ENCODE data around the gene SELPLG.

SELPLG gene

GRCh38 chr12:108633534-108634248, at the start of gene SELPLG:
TSS of gene SELPLG (minus strand) at chr12:108633894. CDS start at chr12:108624307, 9,587 bp downstream.
- Mint-ChIP-seq H3K27me3 (no peaks in the 10 kb centered on the region), H3K9me3 (no peaks in the 10 kb centered on the region), H3K4me3 (peak within 1 kb of the TSS; percentile 87), H3K4me1 (ENCODE audit: low read depth) (peaks cover 85% of the 10 kb centered on the region), H3K27ac (peak within 1 kb of the TSS; percentile 94), H3K36me3 (ENCODE audit: low read depth) (no peaks in the 10 kb centered on the region)

- no peaks in the 10 kb centered on the region for H3K9me3 Mint-ChIP-seq
- H3K27me3 Mint-ChIP-seq: no peaks in the 10 kb centered on the region
- no peak overlapping the region for H3K4me3 Mint-ChIP-seq
- H3K36me3 Mint-ChIP-seq (ENCODE audit: low read depth): peaks cover 13% of the 10 kb centered on the region
- peaks cover 15% of the 10 kb centered on the region for H3K4me1 Mint-ChIP-seq (ENCODE audit: low read depth)
- H3K27ac Mint-ChIP-seq: no peak overlapping the region
These were observed 47.6 kb upstream of the SELPLG start for GRCh38 chr12:108681317-108681716.

- H3K27ac Mint-ChIP-seq: no peak overlapping the region
- H3K9me3 Mint-ChIP-seq: no peaks in the 10 kb centered on the region
- peaks cover 20% of the 10 kb centered on the region for H3K36me3 Mint-ChIP-seq (ENCODE audit: low read depth)
- H3K27me3 Mint-ChIP-seq: no peaks in the 10 kb centered on the region
- no peak overlapping the region for H3K4me3 Mint-ChIP-seq
- peaks cover 5% of the 10 kb centered on the region for H3K4me1 Mint-ChIP-seq (ENCODE audit: low read depth)
These were observed 45.5 kb upstream of the SELPLG start for GRCh38 chr12:108679106-108679681.

GRCh38 chr12:108678104-108678730, 44.5 kb upstream of the SELPLG start:
- Mint-ChIP-seq H3K4me3 (no peak overlapping the region), H3K27ac (no peak overlapping the region), H3K36me3 (ENCODE audit: low read depth) (peaks cover 23% of the 10 kb centered on the region), H3K27me3 (no peaks in the 10 kb centered on the region), H3K4me1 (ENCODE audit: low read depth) (peaks cover 5% of the 10 kb centered on the region), H3K9me3 (no peaks in the 10 kb centered on the region)

- Mint-ChIP-seq H3K27me3 (no peaks in the 10 kb centered on the region), H3K9me3 (no peaks in the 10 kb centered on the region), H3K4me1 (ENCODE audit: low read depth) (peaks cover 5% of the 10 kb centered on the region), H3K36me3 (ENCODE audit: low read depth) (peaks cover 29% of the 10 kb centered on the region), H3K27ac (no peak overlapping the region), H3K4me3 (no peak overlapping the region)
These were observed 43.7 kb upstream of the SELPLG start for GRCh38 chr12:108677381-108677780.

GRCh38 chr12:108676707-108677106, 43.0 kb upstream of the SELPLG start:
- Mint-ChIP-seq H3K27me3 (no peaks in the 10 kb centered on the region), H3K4me1 (ENCODE audit: low read depth) (peaks cover 5% of the 10 kb centered on the region), H3K4me3 (no peak overlapping the region), H3K27ac (no peak overlapping the region), H3K9me3 (no peaks in the 10 kb centered on the region), H3K36me3 (ENCODE audit: low read depth) (peaks cover 29% of the 10 kb centered on the region)

GRCh38 chr12:108675792-108676191, 42.1 kb upstream of the SELPLG start:
- Mint-ChIP-seq H3K36me3 (ENCODE audit: low read depth) (peaks cover 29% of the 10 kb centered on the region), H3K27me3 (no peaks in the 10 kb centered on the region), H3K9me3 (no peaks in the 10 kb centered on the region), H3K27ac (no peak overlapping the region), H3K4me1 (ENCODE audit: low read depth) (peaks cover 5% of the 10 kb centered on the region), H3K4me3 (no peak overlapping the region)

- H3K36me3 Mint-ChIP-seq (ENCODE audit: low read depth): peaks cover 22% of the 10 kb centered on the region
- no peak overlapping the region for H3K27ac Mint-ChIP-seq
- H3K4me1 Mint-ChIP-seq (ENCODE audit: low read depth): no peaks in the 10 kb centered on the region
These were observed 38.4 kb upstream of the SELPLG start for GRCh38 chr12:108672054-108672453.

GRCh38 chr12:108671110-108671509, 37.4 kb upstream of the SELPLG start:
- Mint-ChIP-seq H3K27me3 (no peaks in the 10 kb centered on the region), H3K36me3 (ENCODE audit: low read depth) (peaks cover 16% of the 10 kb centered on the region), H3K9me3 (no peaks in the 10 kb centered on the region), H3K4me3 (no peak overlapping the region), H3K27ac (no peak overlapping the region), H3K4me1 (ENCODE audit: low read depth) (no peaks in the 10 kb centered on the region)

More at GRCh38 chr12:108672054-108672453, 38.4 kb upstream of the SELPLG start:
- Mint-ChIP-seq H3K27me3 (no peaks in the 10 kb centered on the region), H3K4me3 (no peak overlapping the region), H3K9me3 (no peaks in the 10 kb centered on the region)

GRCh38 chr12:108670066-108670631, 36.5 kb upstream of the SELPLG start:
- H3K27ac Mint-ChIP-seq: no peak overlapping the region
- no peaks in the 10 kb centered on the region for H3K27me3 Mint-ChIP-seq
- H3K4me3 Mint-ChIP-seq: no peak overlapping the region
- peaks cover 9% of the 10 kb centered on the region for H3K36me3 Mint-ChIP-seq (ENCODE audit: low read depth)
- H3K4me1 Mint-ChIP-seq (ENCODE audit: low read depth): no peaks in the 10 kb centered on the region
- H3K9me3 Mint-ChIP-seq: no peaks in the 10 kb centered on the region

- no peak overlapping the region for H3K4me3 Mint-ChIP-seq
- peaks cover 16% of the 10 kb centered on the region for H3K4me1 Mint-ChIP-seq (ENCODE audit: low read depth)
- no peaks in the 10 kb centered on the region for H3K9me3 Mint-ChIP-seq
- peaks cover 9% of the 10 kb centered on the region for H3K36me3 Mint-ChIP-seq (ENCODE audit: low read depth)
- H3K27me3 Mint-ChIP-seq: no peaks in the 10 kb centered on the region
- no peak overlapping the region for H3K27ac Mint-ChIP-seq
These were observed 34.8 kb upstream of the SELPLG start for GRCh38 chr12:108668542-108668941.

- Mint-ChIP-seq H3K36me3 (ENCODE audit: low read depth) (peaks cover 6% of the 10 kb centered on the region), H3K27ac (no peak overlapping the region), H3K4me1 (ENCODE audit: low read depth) (peaks cover 20% of the 10 kb centered on the region), H3K9me3 (no peaks in the 10 kb centered on the region), H3K4me3 (no peak overlapping the region), H3K27me3 (no peaks in the 10 kb centered on the region)
These were observed 34.4 kb upstream of the SELPLG start for GRCh38 chr12:108668063-108668462.

- no peaks in the 10 kb centered on the region for H3K36me3 Mint-ChIP-seq (ENCODE audit: low read depth)
- no peak overlapping the region for H3K27ac Mint-ChIP-seq
- H3K4me3 Mint-ChIP-seq: no peak overlapping the region
- H3K4me1 Mint-ChIP-seq (ENCODE audit: low read depth): peaks cover 25% of the 10 kb centered on the region
- no peaks in the 10 kb centered on the region for H3K9me3 Mint-ChIP-seq
- H3K27me3 Mint-ChIP-seq: no peaks in the 10 kb centered on the region
These were observed 33.7 kb upstream of the SELPLG start for GRCh38 chr12:108667349-108667748.

- Mint-ChIP-seq H3K36me3 (ENCODE audit: low read depth) (no peaks in the 10 kb centered on the region), H3K27ac (no peak overlapping the region), H3K4me3 (no peak overlapping the region), H3K4me1 (ENCODE audit: low read depth) (peaks cover 25% of the 10 kb centered on the region), H3K27me3 (no peaks in the 10 kb centered on the region), H3K9me3 (no peaks in the 10 kb centered on the region)
These were observed 32.7 kb upstream of the SELPLG start for GRCh38 chr12:108666401-108666881.

- peaks cover 5% of the 10 kb centered on the region for H3K36me3 Mint-ChIP-seq (ENCODE audit: low read depth)
- peaks cover 29% of the 10 kb centered on the region for H3K4me1 Mint-ChIP-seq (ENCODE audit: low read depth)
- peak overlapping the region; percentile 26 for H3K27ac Mint-ChIP-seq
- no peak overlapping the region for H3K4me3 Mint-ChIP-seq
- H3K27me3 Mint-ChIP-seq: no peaks in the 10 kb centered on the region
- H3K9me3 Mint-ChIP-seq: no peaks in the 10 kb centered on the region
These were observed 32.0 kb upstream of the SELPLG start for GRCh38 chr12:108665608-108666202.
